ENCODE results near the gene GFER.
A peak's percentile ranks its signal among the peaks of the same experiment; 100 is the strongest.

Gene GFER

DNA sequence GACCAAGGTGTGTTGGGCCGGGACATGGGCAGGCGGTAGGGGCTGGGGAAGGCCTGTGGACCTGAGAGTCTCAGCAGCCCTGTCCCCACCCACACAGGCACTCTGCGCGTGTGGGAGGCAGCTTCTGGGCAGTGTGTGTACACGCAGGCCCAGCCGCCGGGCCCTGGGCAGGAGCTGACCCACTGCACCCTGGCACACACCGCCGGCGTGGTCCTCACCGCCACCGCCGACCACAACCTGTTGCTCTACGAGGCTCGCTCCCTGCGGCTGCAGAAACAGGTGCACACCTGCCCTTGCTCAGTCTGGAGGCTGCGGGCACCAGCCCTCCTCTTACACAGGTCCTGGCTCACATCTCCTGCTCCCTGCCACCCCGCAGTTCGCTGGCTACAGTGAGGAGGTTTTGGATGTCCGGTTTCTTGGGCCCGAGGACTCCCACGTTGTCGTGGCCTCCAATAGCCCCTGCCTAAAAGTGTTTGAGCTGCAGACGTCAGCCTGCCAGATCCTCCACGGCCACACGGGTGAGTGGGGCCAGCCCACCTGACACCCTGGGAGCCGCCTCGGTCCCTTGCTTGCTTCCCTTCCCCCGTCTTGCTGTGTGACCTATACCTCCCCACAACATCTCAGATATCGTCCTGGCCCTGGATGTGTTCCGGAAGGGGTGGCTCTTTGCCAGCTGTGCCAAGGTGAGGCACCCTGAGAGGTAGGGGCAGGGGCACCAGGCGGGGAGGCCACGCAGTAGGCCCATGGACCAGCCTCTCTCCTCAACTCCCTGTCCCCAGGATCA is 8.4 kb upstream of the GFER start:
- no peak for DNase-seq

DNA sequence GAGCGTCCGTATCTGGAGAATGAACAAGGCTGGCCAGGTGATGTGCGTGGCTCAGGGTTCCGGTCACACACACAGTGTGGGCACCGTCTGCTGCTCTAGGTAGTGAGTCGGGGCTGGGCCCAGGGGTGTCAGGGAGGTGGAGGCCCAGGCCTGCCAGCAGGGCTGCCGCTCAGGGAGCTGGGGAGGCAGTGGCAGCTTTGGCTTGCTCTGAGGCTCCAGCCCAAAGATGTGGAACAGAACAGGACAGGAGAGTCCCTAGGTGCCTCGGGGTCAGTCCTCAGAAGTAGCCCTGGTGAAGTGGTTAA is 7.8 kb upstream of the GFER start:
- no peak for DNase-seq

DNA sequence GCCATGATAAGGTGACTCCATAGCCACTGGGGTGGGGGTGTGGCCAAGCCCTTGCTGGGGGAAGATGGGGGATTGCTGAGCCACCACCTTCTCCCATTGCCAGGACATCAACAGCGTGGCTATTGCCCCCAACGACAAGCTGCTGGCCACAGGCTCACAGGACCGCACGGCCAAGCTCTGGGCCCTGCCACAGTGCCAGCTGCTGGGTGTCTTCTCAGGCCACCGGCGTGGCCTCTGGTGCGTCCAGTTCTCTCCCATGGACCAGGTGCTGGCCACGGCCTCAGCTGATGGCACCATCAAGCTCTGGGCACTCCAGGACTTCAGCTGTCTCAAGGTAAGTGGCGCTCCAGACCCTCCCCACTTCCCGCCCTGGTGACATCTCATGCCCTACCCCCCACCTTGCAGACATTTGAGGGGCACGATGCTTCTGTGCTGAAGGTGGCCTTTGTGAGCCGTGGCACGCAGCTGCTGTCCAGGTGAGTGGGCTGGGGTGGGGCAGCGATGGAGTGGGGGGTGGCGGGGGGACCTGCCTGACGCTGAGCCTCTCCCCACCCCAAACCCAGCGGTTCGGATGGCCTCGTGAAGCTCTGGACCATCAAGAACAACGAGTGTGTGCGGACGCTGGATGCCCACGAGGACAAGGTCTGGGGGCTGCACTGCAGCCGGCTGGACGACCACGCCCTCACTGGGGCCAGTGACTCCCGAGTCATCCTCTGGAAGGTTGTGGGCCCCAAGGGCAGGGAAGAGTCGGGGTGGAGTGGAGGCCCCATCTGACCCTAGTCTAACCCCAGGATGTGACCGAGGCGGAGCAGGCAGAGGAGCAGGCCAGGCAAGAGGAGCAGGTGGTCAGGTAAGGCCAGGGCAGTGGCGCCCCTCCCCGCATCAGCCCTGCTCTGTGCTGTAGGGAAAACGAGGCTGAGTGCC is 6.8 kb upstream of the GFER start:
- no peak for DNase-seq

DNA sequence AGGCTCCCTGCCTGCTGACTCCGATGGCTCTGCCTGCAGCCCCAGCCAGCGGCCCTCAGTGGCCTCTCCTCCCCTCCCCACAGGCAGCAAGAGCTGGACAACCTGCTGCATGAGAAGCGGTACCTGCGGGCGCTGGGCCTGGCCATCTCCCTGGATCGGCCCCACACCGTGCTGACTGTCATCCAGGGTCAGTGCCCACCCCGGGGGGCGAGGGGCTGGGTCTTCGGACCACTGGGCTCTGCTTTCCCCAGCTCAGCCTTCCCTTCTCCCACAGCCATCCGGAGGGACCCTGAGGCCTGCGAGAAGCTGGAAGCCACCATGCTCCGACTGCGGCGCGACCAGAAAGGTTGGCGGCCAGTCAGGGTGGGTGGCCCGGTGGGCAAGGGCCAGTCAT is 6.1 kb upstream of the GFER start:
- no peak for DNase-seq

DNA sequence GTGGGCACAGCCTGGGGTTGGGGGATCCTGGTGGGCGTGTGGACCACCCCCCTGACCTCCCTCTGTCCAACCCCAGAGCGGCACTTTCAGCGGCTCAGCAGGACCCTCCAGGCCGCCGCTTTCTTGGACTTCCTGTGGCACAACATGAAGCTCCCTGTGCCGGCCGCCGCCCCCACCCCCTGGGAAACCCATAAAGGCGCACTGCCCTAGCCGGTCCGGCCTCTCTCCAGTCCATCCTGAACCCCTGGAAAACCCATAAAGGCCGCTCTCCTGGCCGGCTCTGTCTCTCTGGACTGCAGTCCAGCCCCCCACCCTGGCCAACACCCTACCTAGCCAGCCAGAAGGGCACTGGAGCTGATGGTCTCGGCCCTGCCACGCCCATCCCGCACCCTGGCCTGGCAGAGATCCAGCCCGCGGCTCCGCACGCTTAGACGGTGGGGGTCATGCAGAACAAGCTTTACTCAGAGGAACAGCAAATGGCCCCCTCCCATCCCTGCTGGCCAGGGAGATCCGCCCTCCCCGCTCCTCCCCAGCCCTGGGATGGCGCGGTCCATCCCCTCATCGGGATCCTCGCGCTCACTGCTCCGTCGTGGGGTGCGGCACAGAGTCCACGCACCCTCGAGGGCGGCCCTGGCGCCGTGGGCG is 5.4 kb upstream of the GFER start:
- DNase-seq = no peak

DNA sequence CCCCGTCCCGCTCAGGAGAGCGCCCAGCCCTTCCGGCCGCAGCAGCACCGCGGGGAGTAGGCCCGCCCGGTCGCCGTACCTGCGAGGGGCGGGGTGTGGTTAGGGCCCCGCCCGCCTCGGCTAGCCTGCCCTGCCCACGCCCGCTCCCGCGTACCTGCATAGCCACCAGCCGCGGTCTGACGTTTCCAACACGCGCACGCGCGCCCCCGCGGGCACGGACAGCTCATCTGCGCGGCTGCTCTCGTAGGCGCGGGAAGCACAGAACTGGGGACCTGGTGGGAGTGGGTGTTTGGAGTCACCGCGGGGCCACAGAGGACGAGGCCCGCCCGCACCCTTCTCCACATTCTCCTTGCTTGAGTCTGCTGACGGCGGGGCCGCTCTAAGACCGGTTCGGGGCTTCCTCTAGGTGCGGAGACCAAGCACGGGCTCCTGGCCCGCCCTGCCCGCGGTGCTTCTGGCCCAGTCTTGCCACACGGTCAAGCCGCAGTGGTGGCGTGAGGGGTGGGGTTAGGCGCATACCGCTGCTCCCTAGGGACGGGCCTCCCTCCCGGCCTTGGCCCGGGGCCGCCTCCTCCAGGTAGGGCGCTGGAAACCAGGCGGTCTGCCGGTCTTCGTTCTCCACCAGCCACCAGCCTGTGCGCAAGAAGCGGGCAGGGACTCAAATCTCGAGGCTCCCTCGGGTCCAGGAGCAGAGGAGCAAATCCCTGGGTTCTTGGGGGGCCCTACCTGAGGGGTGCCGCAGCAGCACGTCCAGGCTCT is 4.5 kb upstream of the GFER start:
- DNase-seq = peak; percentile 85

DNA sequence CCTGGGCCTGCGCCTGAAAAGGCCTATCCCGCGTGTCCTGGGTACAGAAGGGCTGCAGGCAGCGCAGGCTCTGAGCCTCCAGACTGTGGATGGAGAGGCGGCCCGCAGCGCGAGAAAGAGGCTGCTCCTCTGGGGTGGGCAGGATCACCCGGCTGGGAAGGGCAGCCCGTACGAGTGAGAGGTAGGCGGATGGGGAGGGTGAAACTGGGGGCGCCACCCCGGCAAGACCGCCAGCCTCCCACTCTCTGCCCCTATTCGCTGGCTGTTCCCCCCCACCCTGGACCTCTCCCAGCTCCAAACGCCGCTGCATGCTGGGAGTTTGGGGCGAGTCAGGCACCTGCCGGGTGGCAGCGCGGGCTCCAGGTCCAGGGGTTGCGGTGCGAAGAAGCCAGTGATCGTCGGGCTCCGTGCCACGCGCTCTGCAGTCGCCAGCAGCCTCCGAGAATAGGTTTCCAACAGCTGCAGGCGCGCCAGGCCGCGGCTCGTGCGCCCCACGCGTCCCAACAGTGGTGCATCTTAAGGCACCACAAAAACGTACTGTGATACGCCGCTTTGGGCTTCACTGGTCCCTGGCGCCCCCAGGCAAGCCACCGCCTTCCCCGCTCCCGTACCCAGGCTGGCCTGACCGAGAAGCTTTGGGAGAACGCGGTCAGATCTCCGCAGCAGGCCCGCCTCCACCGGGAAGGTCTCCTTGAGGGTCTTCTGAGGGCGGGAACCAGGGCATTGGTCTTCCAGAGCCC is 3.8 kb upstream of the GFER start:
- DNase-seq = no peak

DNA sequence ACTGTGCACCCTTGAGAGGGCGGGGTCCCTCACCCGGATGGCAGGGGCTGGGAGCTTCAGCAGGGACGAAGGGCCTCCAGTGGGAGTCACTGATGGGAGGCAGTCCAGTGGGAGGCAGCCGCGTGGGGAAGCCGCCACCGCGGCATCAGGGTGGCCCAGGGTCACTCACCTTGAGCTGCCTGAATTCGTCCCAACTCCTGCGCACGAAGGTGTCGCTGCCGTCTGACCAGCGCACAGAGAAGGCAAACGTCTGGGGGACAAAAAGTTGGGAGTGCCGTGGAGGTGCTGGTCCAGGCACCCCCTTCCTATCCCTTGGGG is 3.3 kb upstream of the GFER start:
- no peak for DNase-seq

DNA sequence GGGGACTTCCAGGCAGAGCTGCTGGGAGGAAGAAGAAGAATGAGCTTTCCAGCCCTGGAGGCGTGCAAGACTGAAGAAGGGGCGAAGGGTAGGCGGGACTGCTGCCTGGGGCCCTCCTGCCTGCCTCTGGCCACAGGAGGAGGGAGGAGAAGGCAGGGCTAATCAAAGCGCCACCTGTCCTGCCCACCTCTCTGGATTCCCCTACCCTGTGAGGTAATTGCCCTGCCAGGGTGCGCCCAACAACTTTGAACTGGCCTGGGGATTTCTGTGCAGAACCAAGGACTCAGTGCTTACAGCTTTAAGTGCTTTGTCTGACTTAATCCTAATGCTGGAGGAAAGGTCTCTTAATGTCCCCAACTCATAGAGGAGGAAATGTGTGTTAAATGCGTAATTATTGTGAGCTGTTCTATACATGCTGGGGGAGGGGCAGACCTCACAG is 2.6 kb upstream of the GFER start, which contains the start of gene NOXO1:
Gene NOXO1, minus strand, starts transcription at position 72 of the 439 bp plus-strand sequence. CDS start 290 bp downstream, outside the sequence.
- no peak for DNase-seq

DNA sequence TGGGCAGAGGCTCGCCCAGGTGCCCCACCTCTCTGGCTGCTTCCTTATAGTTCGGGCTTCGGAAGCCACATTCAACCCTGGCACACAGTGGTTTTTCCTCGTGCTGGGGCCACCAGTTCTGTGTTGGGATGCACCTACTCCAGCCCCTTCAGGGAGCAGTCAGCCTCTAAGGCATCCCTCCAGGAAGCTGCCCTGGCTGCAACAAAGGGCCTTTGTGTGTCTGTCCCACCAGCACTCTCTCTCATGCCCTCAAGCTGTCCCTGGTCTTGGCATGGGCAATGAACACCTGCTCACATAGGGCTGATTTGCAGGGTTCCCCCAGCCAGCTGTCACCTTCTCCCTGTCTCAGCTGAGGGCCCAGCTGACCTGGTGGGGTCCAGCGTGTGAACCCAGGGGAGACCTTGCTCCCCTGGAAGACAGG is 2.0 kb upstream of the GFER start:
- no peak for DNase-seq

DNA sequence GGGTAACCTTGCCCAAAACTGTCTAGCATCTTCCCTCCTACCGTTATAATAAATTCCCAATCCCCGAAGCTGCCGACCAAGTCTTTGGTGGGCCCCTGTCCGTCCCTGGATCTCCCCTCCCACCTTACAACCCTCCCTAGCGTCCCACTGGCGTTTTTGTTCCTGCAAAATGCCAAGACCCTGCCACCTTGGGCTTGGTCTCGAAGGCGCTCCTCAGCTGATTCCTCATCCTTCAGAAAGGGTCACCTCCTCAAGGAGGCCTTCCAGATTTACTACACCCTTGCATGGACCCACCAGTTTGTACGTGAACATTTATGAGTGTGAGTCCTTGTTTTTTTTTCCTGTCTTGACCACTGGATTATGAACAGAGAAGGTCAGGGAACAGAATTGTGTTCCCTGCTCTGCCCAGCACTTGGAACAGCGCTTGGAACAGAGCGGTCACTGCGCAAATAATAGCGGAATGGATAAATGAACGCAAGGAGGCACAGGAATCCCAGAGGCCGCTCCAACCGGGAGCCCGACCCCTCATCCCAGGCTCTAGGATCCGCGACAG is 926 bp upstream of the GFER start:
- DNase-seq = no peak

DNA sequence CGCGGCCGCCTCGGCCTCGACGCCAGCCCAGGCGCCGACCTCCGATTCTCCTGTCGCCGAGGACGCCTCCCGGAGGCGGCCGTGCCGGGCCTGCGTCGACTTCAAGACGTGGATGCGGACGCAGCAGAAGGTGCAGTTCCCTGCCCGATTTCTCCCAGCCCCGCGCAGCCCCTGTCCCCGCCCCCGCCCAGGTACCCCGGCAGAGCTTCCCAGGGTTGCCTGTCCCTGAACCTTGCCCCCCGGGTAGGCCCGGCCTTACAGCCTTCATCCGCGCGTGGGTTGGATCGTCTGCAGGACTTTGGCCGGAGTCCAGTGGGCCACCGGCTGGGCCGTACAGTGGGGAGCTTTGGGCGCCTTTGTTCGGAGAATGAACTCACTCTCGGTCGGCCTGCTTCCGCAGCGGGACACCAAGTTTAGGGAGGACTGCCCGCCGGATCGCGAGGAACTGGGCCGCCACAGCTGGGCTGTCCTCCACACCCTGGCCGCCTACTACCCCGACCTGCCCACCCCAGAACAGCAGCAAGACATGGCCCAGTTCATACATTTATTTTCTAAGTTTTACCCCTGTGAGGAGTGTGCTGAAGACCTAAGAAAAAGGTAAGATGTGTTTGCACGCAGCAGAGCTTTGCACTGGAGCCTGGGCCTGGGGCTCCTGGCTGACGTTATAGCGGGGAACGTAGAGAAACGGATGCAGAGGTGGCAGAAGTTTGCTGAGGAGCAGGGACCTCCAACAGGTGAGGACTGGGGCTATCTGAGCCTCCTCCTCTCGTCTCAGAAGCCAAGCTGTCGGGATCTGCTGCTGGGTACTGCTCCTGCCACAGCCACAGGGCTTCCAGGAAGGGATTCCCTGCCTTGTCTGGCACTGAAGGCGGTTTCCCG is 593 bp downstream of the GFER start:
- no peak for DNase-seq

DNA sequence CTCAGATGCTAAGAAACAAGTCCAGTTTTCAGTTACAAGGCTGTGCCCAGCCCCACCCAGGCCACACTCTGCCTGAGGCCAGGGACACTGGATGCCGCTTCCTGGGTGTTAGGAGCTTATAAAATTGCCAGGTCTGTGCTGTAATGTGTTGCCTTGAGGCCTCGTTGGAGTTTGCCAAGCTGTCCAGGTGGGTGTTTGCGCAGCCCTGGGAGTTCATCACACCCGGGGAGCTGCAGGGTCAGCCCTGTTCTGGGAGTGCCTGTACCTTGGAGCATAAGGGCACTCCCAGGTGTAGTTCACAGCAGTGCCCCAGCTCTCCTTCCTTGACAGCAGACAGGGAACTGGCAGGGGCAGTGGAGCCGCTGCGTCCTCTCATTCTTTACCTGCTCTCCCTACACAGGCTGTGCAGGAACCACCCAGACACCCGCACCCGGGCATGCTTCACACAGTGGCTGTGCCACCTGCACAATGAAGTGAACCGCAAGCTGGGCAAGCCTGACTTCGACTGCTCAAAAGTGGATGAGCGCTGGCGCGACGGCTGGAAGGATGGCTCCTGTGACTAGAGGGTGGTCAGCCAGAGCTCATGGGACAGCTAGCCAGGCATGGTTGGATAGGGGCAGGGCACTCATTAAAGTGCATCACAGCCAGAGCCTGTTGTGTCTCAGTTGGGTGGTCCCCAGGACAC is 1.6 kb downstream of the GFER start:
- no peak for DNase-seq

DNA sequence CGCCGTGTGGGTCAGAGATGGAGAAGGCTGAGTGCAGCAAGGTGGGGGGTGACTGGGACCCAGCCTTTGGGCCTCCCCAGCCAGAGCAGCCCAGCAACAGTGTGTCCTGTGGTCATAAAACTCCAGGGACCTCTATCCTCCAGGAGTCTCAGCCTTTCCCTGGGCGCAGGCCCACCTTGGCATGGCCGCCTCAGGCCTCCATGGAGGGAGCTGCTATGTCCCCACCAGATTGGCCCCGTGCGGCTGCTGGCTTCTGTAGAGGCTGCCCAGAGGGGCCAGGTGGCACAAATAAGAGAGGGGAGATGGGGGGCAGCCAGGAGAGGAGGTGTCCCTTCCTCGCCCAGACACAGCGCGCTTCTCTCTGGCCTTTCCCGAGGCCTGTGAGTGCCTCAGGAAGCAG is 3.2 kb downstream of the GFER start:
- DNase-seq = no peak

DNA sequence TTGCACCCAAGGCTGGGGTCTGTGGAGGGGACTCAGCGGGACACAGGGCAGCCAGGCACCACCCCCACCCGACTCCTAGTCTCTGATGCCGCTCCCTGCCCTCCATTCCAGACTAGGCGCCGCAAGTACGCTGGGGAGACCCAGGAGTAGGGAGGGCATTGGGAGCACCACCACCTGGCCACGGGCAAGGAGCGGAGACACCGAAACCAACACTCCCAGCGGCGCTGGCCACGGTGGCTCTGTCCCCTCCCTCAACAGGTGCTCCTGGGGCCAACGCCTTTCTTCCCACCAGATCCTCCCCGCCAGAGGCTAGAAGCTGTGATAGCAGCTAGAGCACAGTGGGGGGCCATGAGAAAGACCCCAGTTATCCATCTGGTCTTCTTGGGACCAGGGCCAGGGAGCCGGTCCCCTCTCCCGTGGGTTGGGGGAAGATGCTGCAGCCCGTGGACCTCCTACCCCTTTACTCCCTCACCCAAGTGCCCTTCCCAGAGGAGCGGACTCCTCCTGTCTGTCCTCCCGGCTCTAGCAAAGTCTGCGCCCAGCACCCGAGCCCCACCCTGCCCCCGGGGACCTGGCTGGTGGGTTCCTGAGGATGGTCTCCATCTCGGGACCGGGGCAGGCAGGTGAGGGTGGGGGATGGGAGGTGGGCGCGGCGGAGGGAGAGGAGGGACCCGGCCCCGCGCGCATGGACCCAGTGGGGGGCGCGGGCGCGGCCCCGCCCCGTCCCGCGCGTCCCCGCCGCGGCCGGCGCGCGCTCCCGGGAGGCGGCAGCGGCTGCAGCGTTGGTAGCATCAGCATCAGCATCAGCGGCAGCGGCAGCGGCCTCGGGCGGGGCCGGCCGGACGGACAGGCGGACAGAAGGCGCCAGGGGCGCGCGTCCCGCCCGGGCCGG is 5.5 kb downstream of the GFER start, which contains the start of gene SYNGR3:
Gene SYNGR3, plus strand, starts transcription at position 762 of the 892 bp plus-strand sequence. CDS start 133 bp downstream, outside the sequence.
- DNase-seq = no peak

DNA sequence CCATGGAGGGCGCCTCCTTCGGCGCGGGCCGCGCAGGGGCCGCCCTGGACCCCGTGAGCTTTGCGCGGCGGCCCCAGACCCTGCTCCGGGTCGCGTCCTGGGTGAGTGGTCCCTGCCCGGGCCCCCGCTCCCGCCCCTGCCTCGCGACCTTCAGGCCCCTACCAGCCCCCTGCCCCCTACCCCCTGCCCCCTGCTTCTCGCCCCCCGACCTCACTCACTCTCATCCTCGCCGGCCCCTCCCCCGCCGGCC is 6.0 kb downstream of the GFER start:
- no peak for DNase-seq

DNA sequence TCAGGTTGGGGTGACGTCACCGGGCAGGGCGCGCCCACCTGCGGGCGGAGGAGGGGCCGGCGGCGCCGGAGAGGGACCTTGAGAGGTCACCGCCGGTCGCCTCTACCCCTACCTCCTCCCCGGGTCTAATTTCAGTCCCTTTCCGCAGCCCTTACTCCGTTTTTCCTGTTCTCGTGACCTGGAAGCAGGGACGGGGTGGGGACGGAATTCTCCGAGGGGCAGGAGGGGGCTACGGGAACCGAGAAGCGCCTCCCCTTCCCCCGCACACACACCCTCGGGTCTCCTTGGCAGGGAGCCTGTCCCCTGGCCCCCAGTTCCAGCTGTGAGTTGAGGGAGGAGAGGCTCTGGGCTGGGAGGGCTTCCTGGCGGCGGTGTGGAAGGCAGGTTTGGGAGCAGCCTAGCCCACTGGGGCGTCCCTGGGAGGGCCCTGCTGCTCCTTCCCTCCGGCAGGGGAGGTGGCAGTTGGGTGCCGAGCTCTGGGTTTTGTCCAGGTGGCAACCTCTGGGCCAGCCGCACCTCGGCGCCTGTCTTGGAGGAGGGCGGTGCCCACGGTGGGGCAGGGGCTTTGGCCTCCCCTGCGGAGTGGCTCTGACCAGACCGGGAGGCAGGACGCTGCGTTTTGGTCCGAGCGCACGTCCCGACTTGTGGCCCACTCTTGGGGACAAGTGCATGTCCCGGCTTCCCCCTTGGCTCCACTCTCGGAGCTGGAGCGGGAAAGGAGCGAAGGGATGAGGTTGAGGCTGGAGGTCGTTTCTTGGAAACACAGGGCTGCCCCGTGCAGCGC is 6.5 kb downstream of the GFER start:
- DNase-seq = no peak

DNA sequence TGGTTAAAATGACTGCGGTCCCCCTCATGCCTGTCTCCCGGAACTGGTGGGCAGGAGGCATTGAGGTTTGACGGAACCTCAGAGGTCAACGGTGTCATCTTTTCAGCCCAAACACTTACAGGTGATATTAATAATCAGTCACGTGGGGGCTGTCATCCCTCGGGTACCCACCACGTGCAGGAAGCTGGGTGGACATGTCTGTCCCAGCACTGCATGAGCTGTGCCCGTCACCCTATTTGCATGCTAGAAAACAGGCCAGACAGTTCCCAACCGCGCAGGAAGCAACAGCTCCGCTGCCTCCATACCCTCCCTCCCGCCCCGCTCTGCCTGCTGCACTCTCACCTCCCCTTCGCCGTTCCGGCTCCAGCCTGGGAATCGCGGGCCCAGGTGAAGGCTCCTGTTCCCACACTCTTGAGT is 7.2 kb downstream of the GFER start:
- no peak for DNase-seq

DNA sequence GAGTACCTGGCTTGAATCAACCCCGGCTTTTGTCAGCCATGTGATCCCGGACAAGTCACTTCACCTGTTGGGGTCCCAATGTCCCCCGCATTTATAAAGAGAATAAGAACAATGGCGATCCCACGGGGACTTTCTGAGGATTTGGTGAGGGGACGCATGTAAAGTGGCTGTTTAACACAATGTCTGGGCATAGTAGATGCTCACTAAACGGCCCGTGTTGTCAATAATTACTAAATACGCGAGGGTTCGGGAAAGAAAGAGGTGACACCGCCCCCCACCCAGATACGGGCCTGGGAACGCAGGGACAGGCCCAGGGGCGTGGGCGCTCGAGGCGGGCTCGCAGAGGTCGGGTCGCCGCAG is 7.6 kb downstream of the GFER start:
- no peak for DNase-seq

All from islet precursor cell (in vitro differentiated cells).